ENCODE measurements around the gene SLC9A3. TPM values are rescaled to one million over a fixed set of nuclear protein-coding genes. Genes with fewer than 3 reads are reported as not detected.
A peak's percentile ranks its signal among the peaks of the same experiment; 100 is the strongest.
"Not testable (repeated sequence)": the region's sequence is repeated elsewhere in the genome, so short reads cannot be mapped to it uniquely, and the experiment has no call there.

SLC9A3 gene
- total and polyA plus RNA-seq, 4 experiments from 2014 or later, result 2.2 to 3.1 (median 2.8) TPM

DNA sequence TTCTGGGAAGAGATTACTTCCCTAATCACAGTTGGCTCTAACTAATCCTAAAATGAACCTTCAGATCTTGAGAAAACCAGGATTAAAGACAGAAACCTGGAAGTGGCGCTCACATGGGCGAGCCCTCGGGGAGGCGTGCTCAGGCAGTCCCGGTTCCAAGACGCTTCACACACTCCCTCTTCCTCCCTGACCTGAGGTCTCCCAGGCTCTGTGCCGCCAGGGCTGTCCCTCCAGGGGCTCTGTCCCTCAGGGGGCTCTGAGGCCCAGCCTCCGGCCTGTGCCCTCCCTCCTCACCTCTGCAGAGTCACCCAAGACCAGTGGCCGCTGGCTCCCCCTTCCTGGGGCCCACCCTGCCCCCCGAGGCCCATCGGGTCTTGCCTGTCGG, 10.2 kb downstream of the SLC9A3 start:
- intact Hi-C loops (cut with micrococcal nuclease), result no loop called here
- CTCF ChIA-PET (ENCODE audit: partially characterized antibody), result no interaction called here
- H3K27ac Mint-ChIP-seq, result no peak overlapping the region

DNA sequence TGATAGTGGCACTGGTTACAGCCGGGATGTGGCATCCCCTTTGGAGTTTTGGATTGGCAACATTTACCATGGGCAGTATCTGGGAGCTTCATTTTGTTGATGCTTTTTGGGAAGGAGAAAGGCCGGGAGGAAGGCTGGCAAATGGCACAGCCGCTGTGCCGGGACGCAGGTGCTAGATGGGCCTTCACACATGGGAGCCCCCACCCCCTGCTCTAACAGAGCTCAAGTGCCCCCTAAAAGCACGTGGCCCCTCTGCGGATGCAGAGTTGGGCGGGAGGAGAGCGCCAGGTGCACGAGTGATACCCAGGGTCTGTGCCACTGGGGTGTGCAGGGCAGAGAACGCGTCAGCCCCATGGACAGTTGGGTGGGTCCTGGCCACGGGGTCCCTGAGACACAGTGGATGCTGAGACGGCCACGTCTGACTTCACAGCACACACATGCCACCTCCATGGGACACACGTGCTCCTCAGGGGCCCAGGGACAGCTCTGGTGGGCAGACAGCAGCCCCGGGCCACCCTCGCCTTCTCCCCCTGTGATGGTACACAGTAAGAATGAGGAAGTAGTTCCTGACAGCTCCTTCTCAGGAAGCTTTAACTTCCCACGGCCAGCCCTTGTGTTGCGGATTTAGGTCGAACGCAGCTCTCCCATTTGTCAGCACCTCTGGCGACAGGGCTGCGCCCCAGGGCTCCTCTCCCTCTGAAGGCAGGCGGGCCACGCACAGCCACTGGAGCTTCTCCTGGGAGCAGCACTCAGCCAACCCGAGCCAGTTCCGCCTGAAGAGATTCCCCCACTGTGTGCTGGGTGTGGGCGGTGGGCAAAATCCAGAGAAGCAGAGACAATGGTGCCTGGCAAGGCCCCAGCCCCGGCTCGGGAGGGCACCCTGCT, 10.8 kb downstream of the SLC9A3 start:
- intact Hi-C loops (cut with micrococcal nuclease), result no loop called here
- ChIA-PET POLR2A (ENCODE audit: partially characterized antibody) (no interaction called here), CTCF (ENCODE audit: partially characterized antibody) (no interaction called here)
- DNase-seq, result no peak
- no peak overlapping the region for H3K4me3 Mint-ChIP-seq
- no peak overlapping the region for H3K27ac Mint-ChIP-seq
- Histone ChIP-seq H3K27ac (ENCODE audit: low read depth, low read length) (no peak overlapping the region), H3K4me3 (ENCODE audit: low read length in 2 of 2) (no peak overlapping the region), H3K9me3 (ENCODE audit: control insufficient read depth in 1 of 2, low read length in 2 of 2) (no peaks in the 10 kb centered on the region), H3K4me1 (ENCODE audit: insufficient read depth, low read length) (no peaks in the 10 kb centered on the region), H3K36me3 (ENCODE audit: insufficient read depth, low read length) (no peaks in the 10 kb centered on the region), H3K27me3 (ENCODE audit: insufficient read depth, low read length) (no peaks in the 10 kb centered on the region)
- no peaks in the 10 kb centered on the region for H3K36me3 Mint-ChIP-seq
- H3K9me3 Mint-ChIP-seq, result peaks cover 0 to 6% (median 0%) of the 10 kb centered on the region in 8 donors
- no peaks in the 10 kb centered on the region for H3K4me1 Mint-ChIP-seq
- peaks cover 15 to 21% of the 10 kb centered on the region in 2 donors for H3K27me3 Mint-ChIP-seq

More for the DNA sequence above, 10.2 kb downstream of the SLC9A3 start:
- no peaks in the 10 kb centered on the region for H3K4me1 Mint-ChIP-seq
- peaks cover 15 to 21% of the 10 kb centered on the region in 2 donors for H3K27me3 Mint-ChIP-seq
- peaks cover 0 to 6% (median 0%) of the 10 kb centered on the region in 8 donors for H3K9me3 Mint-ChIP-seq
- no peaks in the 10 kb centered on the region for H3K9me3 ChIP-seq (ENCODE audit: control insufficient read depth in 1 of 2, low read length in 2 of 2)
- H3K27me3 ChIP-seq (ENCODE audit: insufficient read depth, low read length), result no peaks in the 10 kb centered on the region
- POLR2A ChIA-PET (ENCODE audit: partially characterized antibody), result no interaction called here
- no peaks in the 10 kb centered on the region for H3K4me1 ChIP-seq (ENCODE audit: insufficient read depth, low read length)
- H3K4me3 ChIP-seq (ENCODE audit: low read length in 2 of 2), result no peak overlapping the region
- no peak for DNase-seq
- no peak overlapping the region for H3K4me3 Mint-ChIP-seq
- H3K36me3 Mint-ChIP-seq, result no peaks in the 10 kb centered on the region
- no peaks in the 10 kb centered on the region for H3K36me3 ChIP-seq (ENCODE audit: insufficient read depth, low read length)
- H3K27ac ChIP-seq (ENCODE audit: low read depth, low read length), result no peak overlapping the region

DNA sequence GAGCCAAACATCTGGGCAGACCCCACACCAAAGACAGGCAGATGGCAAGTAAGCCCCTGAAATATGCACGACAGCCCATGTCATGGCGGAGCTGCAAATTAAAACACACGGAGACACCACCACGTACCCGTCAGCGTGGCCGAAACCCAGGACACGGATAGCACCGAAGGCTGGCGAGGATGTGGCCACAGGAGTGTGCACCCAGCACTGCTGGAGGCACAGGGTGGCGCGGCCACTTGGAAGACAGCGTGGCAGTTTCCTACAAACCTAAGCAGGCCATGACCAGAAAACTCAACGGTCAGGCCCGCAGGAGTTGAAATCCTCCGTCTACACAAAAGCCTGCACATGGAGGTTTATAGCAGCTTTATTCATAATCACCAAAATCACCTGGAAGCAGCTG, 12.8 kb downstream of the SLC9A3 start:
- Histone ChIP-seq H3K9me3 (ENCODE audit: control insufficient read depth in 1 of 2, low read length in 2 of 2) (no peaks in the 10 kb centered on the region), H3K4me1 (ENCODE audit: insufficient read depth, low read length) (no peaks in the 10 kb centered on the region), H3K4me3 (ENCODE audit: low read length in 2 of 2) (no peak overlapping the region), H3K36me3 (ENCODE audit: insufficient read depth, low read length) (no peaks in the 10 kb centered on the region), H3K27me3 (ENCODE audit: insufficient read depth, low read length) (no peaks in the 10 kb centered on the region), H3K27ac (ENCODE audit: low read depth, low read length) (no peak overlapping the region)
- ChIA-PET POLR2A (ENCODE audit: partially characterized antibody) (no interaction called here), CTCF (ENCODE audit: partially characterized antibody) (interaction anchor here (0.7 to 1.8 kb wide), 2 partner anchors 18 to 65 kb away, joined by 3 to 5 read pairs; no protein-coding TSS in a partner anchor)
- Mint-ChIP-seq H3K4me1 (no peaks in the 10 kb centered on the region), H3K9me3 (no peaks in the 10 kb centered on the region), H3K4me3 (no peak overlapping the region), H3K36me3 (no peaks in the 10 kb centered on the region), H3K27ac (no peak overlapping the region), H3K27me3 (peaks cover 5 to 10% of the 10 kb centered on the region in 2 donors)
- DNase-seq, result peak in 1 of 5 donors; percentile 11
- intact Hi-C loops (cut with micrococcal nuclease), result no loop called here

DNA sequence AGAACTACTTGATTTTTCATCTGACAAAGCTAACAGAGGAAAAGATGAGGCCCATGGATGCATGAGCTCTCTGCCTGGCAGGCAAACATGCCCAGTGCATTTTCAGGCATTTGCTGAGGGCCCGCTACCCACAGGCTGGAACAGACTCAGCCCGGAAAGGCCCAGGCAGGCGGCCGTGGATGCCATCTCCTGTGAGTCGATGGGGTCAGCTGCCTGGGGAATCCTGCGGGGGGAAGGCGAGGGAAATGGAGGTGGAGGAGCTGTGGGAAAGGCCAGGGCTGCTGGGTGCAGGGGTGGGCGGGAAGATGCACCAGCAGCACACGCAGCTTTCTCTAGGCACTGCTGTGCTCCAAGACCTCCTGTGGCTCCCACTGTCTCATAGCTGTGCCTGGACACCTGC, 13.7 kb downstream of the SLC9A3 start:
- Histone ChIP-seq H3K27me3 (ENCODE audit: insufficient read depth, low read length) (no peaks in the 10 kb centered on the region), H3K4me3 (ENCODE audit: low read length in 2 of 2) (no peak overlapping the region), H3K9me3 (ENCODE audit: control insufficient read depth in 1 of 2, low read length in 2 of 2) (no peaks in the 10 kb centered on the region), H3K4me1 (ENCODE audit: insufficient read depth, low read length) (no peaks in the 10 kb centered on the region), H3K27ac (ENCODE audit: low read depth, low read length) (no peak overlapping the region), H3K36me3 (ENCODE audit: insufficient read depth, low read length) (no peaks in the 10 kb centered on the region)
- Mint-ChIP-seq H3K9me3 (no peaks in the 10 kb centered on the region), H3K27me3 (peaks cover 3 to 4% of the 10 kb centered on the region in 2 donors), H3K27ac (no peak overlapping the region), H3K36me3 (no peaks in the 10 kb centered on the region), H3K4me3 (no peak overlapping the region), H3K4me1 (no peaks in the 10 kb centered on the region)
- POLR2A ChIA-PET (ENCODE audit: partially characterized antibody), result no interaction called here
- CTCF ChIA-PET (ENCODE audit: partially characterized antibody), result interaction anchor here (1.8 kb wide), 1 partner anchor 64 kb away, joined by 5 read pairs; no protein-coding TSS in a partner anchor
- intact Hi-C loops (cut with micrococcal nuclease), result no loop called here
- DNase-seq, result no peak

DNA sequence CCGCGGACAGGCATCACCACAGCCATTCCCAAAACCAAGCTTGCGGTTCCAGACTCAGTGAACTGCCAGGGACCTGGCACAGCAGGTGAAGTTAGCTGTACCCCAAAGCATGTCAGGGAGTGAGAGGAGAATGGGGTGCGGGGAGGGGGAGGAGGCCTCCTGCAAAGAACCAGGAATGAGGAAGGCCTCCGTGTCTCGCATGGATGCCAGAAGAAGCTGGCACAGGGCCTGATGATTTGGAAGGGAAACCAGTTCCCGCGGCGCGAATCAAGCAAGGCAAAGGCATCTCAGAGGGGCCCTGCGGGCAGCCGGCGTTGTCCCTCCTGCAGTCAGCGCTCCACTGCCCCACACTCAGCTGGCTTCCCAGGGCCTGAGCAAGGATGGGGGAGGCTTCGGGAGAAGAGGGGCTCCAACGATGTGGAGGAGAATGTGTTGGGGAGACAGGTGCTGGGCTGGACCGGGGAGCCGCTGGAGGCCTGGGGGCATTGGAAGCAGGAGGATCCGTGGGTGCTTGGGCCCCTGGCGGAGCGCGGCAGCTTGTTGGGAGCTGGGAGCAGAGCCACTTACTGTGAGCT, 14.6 kb downstream of the SLC9A3 start:
- Mint-ChIP-seq H3K27ac (no peak overlapping the region), H3K36me3 (no peaks in the 10 kb centered on the region), H3K4me3 (no peak overlapping the region), H3K4me1 (no peaks in the 10 kb centered on the region), H3K27me3 (peaks cover 0 to 2% of the 10 kb centered on the region in 2 donors), H3K9me3 (no peaks in the 10 kb centered on the region)
- H3K36me3 ChIP-seq (ENCODE audit: insufficient read depth, low read length), result no peaks in the 10 kb centered on the region
- H3K27me3 ChIP-seq (ENCODE audit: insufficient read depth, low read length), result no peaks in the 10 kb centered on the region
- no peaks in the 10 kb centered on the region for H3K9me3 ChIP-seq (ENCODE audit: control insufficient read depth in 1 of 2, low read length in 2 of 2)
- no peaks in the 10 kb centered on the region for H3K4me1 ChIP-seq (ENCODE audit: insufficient read depth, low read length)
- no peak overlapping the region for H3K4me3 ChIP-seq (ENCODE audit: low read length in 2 of 2)
- DNase-seq, result peak in 1 of 5 donors; percentile 19
- ChIA-PET POLR2A (ENCODE audit: partially characterized antibody) (no interaction called here), CTCF (ENCODE audit: partially characterized antibody) (interaction anchor here (1.8 kb wide), 1 partner anchor 63 kb away, joined by 5 read pairs; no protein-coding TSS in a partner anchor)
- intact Hi-C loops (cut with micrococcal nuclease), result no loop called here
- H3K27ac ChIP-seq (ENCODE audit: low read depth, low read length), result no peak overlapping the region

DNA sequence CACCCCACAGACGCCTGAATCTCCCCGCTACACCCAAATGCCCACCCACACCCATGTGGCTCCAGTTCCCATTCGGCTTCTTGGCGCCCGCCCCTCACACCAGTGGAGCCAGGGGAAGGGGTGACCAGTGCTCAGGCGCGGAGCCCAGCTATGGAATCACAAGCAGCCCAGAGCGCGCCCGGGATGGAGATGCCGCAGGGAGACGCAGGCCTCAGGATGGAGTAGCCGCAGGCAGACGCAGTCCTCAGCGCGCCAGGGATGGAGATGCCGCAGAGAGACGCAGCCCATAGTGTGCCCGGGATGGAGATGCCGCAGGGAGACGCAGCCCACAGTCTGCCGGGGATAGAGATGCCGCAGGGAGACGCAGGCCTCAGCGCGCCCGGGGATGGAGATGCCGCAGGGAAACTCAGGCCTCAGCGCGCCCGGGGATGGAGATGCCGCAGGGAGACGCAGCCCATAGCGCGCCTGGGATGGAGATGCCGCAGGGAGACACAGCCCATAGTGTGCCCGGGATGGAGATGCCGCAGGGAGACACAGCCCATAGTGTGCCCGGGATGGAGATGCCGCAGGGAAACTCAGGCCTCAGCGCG, 16.2 kb downstream of the SLC9A3 start:
- H3K27me3 ChIP-seq (ENCODE audit: insufficient read depth, low read length); H3K4me1 Mint-ChIP-seq; H3K9me3 Mint-ChIP-seq; H3K36me3 ChIP-seq (ENCODE audit: insufficient read depth, low read length); DNase-seq; H3K9me3 ChIP-seq (ENCODE audit: control insufficient read depth in 1 of 2, low read length in 2 of 2); CTCF ChIA-PET (ENCODE audit: partially characterized antibody); POLR2A ChIA-PET (ENCODE audit: partially characterized antibody); H3K27me3 Mint-ChIP-seq; H3K27ac ChIP-seq (ENCODE audit: low read depth, low read length); H3K36me3 Mint-ChIP-seq; H3K27ac Mint-ChIP-seq; intact Hi-C loops (cut with micrococcal nuclease); H3K4me3 ChIP-seq (ENCODE audit: low read length in 2 of 2); H3K4me1 ChIP-seq (ENCODE audit: insufficient read depth, low read length); H3K4me3 Mint-ChIP-seq: not testable (repeated sequence)

DNA sequence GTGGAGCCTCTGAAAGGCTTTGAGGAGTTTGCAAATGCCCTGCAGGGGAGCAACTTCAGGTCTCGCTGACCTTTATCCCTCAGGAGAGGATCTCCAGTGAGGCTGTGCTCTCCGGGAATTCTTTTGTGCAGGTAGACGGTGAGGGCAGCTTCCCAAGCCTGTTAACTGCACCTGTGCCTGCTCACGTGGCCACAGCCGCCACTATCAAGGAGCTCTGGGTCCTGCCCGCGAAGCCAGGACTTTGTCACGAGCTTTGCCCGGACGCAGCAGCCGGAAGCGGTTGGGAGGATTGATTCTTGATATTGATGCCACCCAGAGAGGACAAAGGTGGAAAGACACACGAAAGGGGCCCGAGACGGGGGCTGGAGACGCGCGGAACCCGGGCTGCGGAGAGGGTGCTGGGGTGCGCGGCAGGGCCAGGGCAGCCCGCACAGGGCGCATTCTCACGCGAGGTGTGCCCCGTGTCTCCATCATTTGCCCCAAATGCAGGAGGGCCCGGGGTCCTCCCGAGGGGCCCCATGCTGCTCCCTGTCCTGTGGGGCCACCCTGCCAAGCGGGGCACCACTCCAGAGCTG, 18.2 kb downstream of the SLC9A3 start:
- no peak overlapping the region for H3K4me3 Mint-ChIP-seq
- peaks cover 0 to 5% (median 0%) of the 10 kb centered on the region in 4 donors for H3K4me1 Mint-ChIP-seq
- Histone ChIP-seq H3K36me3 (ENCODE audit: insufficient read depth, low read length) (no peaks in the 10 kb centered on the region), H3K4me3 (ENCODE audit: low read length in 2 of 2) (no peak overlapping the region), H3K9me3 (ENCODE audit: control insufficient read depth in 1 of 2, low read length in 2 of 2) (no peaks in the 10 kb centered on the region), H3K27ac (ENCODE audit: low read depth, low read length) (no peak overlapping the region), H3K4me1 (ENCODE audit: insufficient read depth, low read length) (no peaks in the 10 kb centered on the region), H3K27me3 (ENCODE audit: insufficient read depth, low read length) (no peaks in the 10 kb centered on the region)
- intact Hi-C loops (cut with micrococcal nuclease), result no loop called here
- H3K36me3 Mint-ChIP-seq, result no peaks in the 10 kb centered on the region
- ChIA-PET CTCF (ENCODE audit: partially characterized antibody) (no interaction called here), POLR2A (ENCODE audit: partially characterized antibody) (no interaction called here)
- no peaks in the 10 kb centered on the region for H3K9me3 Mint-ChIP-seq
- no peak for DNase-seq
- peaks cover 2% of the 10 kb centered on the region in 2 donors for H3K27me3 Mint-ChIP-seq
- no peak overlapping the region for H3K27ac Mint-ChIP-seq
